GM19025 (cell line): ENCODE results near the gene MYOM3.
"Not testable (repeated sequence)": the region's sequence is repeated elsewhere in the genome, so short reads cannot be mapped to it uniquely, and the experiment has no call there.

Experiments
- ATAC-seq: cut with Tn5 transposase; IDR thresholded peaks from one replicate; pipeline ENCODE4 v1.9.1; 2021; ENCODE audit warnings: mild to moderate bottlenecking, low read depth, moderate library complexity; ENCODE audit not compliant: unreplicated experiment

MYOM3 gene

DNA sequence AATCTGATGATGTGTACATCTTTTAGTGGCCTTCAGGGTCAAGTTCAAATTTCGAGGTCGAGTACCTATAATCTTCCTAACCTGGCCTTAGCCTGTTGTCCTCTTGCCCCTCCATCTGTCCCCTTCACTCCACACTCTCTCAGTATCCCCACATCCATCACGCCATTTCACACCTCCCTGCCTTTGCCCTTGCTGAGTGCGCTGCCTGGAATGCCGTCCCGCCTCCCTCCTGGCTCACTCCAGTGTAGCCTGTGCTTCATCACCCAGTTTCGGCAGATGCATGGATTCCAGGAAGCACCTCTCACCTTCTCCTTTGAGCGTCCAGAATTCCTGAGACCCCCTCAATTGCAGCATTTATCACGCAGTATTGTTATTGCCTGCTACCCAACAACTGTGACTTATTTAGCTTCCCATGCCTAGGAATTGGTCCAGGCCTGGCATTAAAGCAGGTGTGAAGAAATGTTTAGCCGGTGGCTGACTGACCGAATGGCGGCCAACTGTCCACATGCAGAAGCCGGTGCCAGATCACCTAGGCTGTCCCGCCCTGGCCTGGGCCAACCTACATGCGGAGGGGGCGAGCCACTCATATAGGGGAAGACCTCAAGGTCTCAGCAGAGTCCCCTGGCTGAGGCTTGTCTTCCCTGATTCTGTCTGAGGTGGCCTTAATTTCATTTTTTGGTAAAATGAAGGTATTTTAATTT lies 34.5 kb downstream of the MYOM3 start:
- ATAC-seq: no peak

- no peak for ATAC-seq
These were observed 36.0 kb downstream of the MYOM3 start for GRCh38 chr1:24075946-24076345.

DNA sequence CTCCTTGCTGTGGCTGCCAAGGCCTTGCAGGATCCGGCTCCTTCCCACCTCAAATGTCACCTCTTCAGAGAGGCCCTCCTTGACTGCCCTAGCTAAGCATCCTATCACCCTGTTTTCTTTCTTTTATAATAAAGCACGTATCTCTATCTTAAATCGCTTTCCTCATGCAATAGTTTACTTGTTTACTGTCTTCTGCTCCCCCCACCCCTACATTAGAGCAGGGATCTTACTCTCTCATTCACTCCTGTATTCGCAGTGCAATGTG lies 36.4 kb downstream of the MYOM3 start:
- no peak for ATAC-seq

DNA sequence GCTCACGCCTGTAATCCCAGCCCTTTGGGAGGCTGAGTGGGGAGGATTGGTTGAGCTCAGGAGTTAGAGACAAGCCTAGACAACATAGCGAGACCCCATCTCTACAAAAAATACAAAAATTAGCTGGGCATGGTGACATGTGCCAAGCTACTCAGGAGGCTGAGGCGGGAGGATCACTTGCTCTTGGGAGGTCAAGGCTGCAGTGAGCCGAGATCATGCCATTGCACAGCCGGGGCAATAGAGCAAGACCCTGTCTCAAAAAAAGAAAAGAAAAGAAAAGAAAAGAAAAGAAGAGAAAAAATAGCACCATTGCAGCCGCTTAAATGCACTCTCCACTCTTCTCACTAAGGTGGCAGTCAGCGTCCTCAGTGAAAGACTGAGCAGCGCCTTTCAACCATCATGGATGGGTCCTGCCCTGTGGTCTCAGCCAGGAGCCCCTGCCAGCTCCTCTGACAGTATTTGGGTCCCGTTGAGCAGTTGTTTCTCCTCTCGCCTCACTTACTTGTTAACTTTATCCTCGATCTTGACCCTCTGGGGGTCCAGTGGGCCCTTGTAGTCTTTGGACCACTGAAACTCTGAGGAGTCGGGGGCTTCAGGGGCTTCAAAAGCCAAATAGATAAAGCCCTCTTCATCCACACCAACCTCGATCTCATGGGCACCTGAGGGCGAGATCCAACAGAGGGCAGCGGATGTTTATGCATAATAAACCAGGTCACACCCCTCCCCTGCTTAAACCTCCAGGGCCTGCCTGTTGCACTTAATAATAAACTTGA lies 36.9 kb downstream of the MYOM3 start:
- ATAC-seq: no peak

DNA sequence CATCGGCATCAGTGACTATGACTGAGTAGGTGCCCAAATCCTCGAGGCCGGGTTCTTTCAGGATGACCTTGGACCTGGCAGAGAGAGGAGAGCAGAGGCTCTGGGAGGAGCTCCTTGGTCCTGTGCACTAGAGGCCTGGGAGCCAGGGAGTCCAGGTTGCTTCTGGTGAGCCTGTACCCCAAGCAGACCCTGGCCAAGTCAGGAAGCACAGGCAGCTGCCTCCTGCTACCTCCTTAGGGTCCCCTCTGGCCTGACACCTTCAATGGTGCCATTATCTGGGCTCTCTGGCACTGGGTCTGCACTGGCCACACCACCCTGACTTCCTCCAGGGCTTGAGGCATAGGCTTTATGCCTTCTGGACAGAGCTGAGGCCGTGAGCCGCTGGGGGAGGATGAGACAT lies 37.7 kb downstream of the MYOM3 start:
- no peak for ATAC-seq

DNA sequence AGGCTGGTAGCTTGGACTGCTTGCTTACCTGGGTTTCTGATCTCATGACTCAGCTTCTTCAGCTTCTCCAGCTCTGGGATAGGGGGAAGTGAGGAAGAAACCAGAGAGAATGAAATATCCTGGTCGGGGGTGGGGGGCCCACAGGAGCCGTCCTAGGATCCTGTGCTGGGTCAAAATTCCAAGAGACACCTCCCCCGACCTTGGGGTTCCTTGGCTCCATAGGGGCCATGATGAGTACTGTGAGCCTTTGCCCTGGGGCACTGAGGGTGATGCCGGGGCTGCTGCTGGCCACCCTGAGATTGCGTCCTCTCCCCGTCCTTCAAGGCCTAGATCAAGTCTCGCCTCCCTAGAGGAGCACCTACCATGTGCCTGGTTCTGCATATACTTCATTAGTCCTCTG lies 40.0 kb downstream of the MYOM3 start:
- no peak for ATAC-seq

GRCh38 chr1:24070821-24071393 lies 41.0 kb downstream of the MYOM3 start:
- ATAC-seq: no peak

GRCh38 chr1:24069817-24070216 lies 42.1 kb downstream of the MYOM3 start:
- ATAC-seq: no peak

- ATAC-seq: no peak
These were observed 44.0 kb downstream of the MYOM3 start for GRCh38 chr1:24067978-24068377.

- ATAC-seq: no peak
These were observed 46.6 kb downstream of the MYOM3 start for GRCh38 chr1:24065304-24065703.

DNA sequence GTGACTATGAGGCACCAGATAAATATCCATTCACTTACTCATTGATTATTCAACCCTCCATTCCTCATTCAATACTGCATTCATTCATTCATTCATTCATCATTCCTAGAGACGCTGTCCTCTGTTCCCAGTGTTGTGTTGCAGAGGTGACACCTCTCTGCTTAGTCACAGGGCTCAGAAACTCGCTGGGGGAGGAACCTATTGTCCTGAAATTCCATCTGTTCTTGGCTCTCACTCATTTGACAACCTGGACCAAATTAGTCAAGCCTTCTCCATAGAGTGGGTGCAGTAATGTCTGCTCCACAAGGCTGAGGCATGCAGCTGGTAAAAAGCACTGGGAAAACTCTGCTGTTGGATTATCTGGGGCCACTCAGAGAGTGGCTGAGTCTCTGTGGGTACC lies 49.7 kb downstream of the MYOM3 start:
- no peak for ATAC-seq

- no peak for ATAC-seq
These were observed 51.5 kb downstream of the MYOM3 start for GRCh38 chr1:24060482-24060881.

- no peak for ATAC-seq
These were observed 53.1 kb downstream of the MYOM3 start for GRCh38 chr1:24058671-24059455.

- ATAC-seq: no peak
These were observed 54.8 kb downstream of the MYOM3 start for GRCh38 chr1:24057171-24057570.

GRCh38 chr1:24055681-24056080 lies 56.3 kb downstream of the MYOM3 start:
- no peak for ATAC-seq

DNA sequence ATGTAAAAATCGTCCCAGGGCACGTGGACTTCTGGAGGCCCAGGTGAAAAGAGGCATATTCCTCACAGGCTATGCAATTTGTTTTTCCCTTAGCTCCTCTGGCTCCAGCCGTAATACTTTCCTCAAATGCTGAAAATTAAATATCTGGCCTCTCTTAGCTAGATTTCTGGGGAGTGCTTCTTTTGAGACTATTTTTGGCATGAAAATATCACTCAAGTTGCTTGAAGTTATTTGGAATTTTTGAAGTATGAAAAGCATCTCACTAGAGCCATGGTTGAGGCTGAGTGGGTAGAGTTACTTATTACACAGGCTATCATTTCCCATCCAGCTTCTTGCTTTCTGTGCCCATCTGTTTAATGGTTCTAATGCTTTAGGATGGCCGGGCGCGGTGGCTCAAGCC lies 59.7 kb downstream of the MYOM3 start:
- ATAC-seq: no peak

DNA sequence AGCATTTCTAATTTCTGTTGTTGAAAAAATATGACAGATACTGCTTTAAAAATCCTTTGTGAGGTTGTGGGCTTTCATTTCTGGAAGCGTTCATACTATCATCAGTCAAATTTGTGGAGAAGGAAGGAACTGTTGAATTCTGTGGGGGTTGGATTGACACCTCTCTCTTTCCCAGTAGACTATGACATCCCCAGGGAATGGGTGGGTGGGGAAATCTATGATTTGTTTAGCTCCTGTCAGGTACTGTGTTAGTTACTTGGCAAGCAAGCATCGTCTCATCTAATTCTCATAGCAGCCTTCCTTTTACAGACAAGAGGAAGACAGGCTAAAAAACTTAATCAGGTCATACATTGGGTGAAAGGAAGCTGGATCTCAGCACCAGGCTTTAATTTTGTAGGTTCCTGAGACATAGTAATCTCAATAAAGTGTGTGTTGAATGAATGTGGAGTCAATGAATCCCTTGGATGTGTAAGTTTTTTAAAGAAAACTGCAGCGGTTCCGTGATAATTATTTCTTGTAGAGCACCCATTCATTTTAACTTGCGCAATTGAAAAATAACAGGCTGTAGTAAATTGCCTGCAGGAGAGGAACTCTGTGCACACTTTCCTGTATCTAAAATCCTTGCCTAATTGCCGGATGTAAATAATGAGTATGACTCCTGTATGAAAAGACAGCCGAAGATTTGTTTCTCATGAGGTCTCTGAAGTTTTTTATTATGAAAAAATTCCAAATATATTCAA lies 60.6 kb downstream of the MYOM3 start:
- ATAC-seq: no peak

- ATAC-seq: no peak
These were observed 62.2 kb downstream of the MYOM3 start for GRCh38 chr1:24049733-24050132.

GRCh38 chr1:24048894-24049293 lies 63.0 kb downstream of the MYOM3 start:
- ATAC-seq: not testable (repeated sequence)

- no peak for ATAC-seq
These were observed 63.6 kb downstream of the MYOM3 start for GRCh38 chr1:24048205-24048869.
